GM23338 (cell line): ENCODE data around the gene FAM89B. TPM values are rescaled to one million over a fixed set of nuclear protein-coding genes. Genes with fewer than 3 reads are reported as not detected.
A peak's percentile ranks its signal among the peaks of the same experiment; 100 is the strongest.

Experiments
- ATAC-seq: fragments of 200-7000 bp; cut with Tn5 transposase; 3 replicates; pipeline ENCODE4 v1.9.1; 2020
- DNase-seq: peaks from one replicate; pipeline ENCODE4 v3.0.0-alpha.2; 2015; ENCODE audit warnings: low spot score
- H2AFZ ChIP-seq: fragments of 200-600 bp; sonication (generic); 2 replicates; pipeline ENCODE4 v1.8.0; 2016; ENCODE audit warnings: antibody characterized with exemption, mild to moderate bottlenecking, moderate library complexity
- H3F3A ChIP-seq: fragments of 200-600 bp; sonication (generic); replicated peaks from 2 replicates; pipeline ENCODE4 v1.8.0; 2017; ENCODE audit warnings: antibody characterized with exemption, mixed run types, low read depth
- H3K27ac ChIP-seq: fragments of 200-600 bp; sonication (generic); 2 replicates; pipeline ENCODE4 v1.6.1; 2016; ENCODE audit warnings: low read depth
- H3K27me3 ChIP-seq: fragments of 200-600 bp; sonication (generic); 2 replicates; pipeline ENCODE4 v1.8.0; 2016; ENCODE audit warnings: mild to moderate bottlenecking, mixed run types, moderate library complexity; ENCODE audit not compliant: insufficient read depth
- H3K36me3 ChIP-seq: fragments of 200-600 bp; sonication (generic); 2 replicates; pipeline ENCODE4 v1.8.0; 2016; ENCODE audit warnings: mild to moderate bottlenecking; ENCODE audit not compliant: insufficient read depth
- H3K4me1 ChIP-seq: fragments of 200-600 bp; sonication (generic); 2 replicates; pipeline ENCODE4 v1.8.0; 2016; ENCODE audit warnings: mild to moderate bottlenecking, moderate library complexity; ENCODE audit not compliant: insufficient read depth
- H3K4me2 ChIP-seq: fragments of 200-600 bp; sonication (generic); 2 replicates; pipeline ENCODE4 v1.7.1; 2017; ENCODE audit warnings: mixed run types
- H3K4me3 ChIP-seq: fragments of 200-600 bp; sonication (generic); 2 replicates; pipeline ENCODE4 v1.6.1; 2016; ENCODE audit warnings: mixed run types
- H3K79me2 ChIP-seq: fragments of 200-600 bp; sonication (generic); replicated peaks from 2 replicates; pipeline ENCODE4 v1.8.0; 2017; ENCODE audit warnings: mild to moderate bottlenecking; ENCODE audit not compliant: insufficient read depth
- H3K9me2 ChIP-seq: fragments of 200-600 bp; sonication (generic); 2 replicates; pipeline ENCODE4 v1.8.0; 2017; ENCODE audit not compliant: insufficient read depth
- H4K20me1 ChIP-seq: fragments of 200-600 bp; sonication (generic); replicated peaks from 2 replicates; pipeline ENCODE4 v1.8.0; 2017; ENCODE audit warnings: mild to moderate bottlenecking; ENCODE audit not compliant: insufficient read depth
- H3K27ac Mint-ChIP-seq: 2 replicates; pipeline ENCODE4 v1.8.0; 2020; ENCODE audit warnings: inconsistent platforms, mild to moderate bottlenecking, moderate library complexity, mixed read lengths
- H3K27me3 Mint-ChIP-seq: 3 replicates; pipeline ENCODE4 v1.8.0; 2022; ENCODE audit warnings: low read depth, mild to moderate bottlenecking, moderate library complexity, mixed read lengths, inconsistent platforms; ENCODE audit not compliant: insufficient read depth, poor library complexity
- H3K36me3 Mint-ChIP-seq: 3 replicates; pipeline ENCODE4 v1.8.0; 2021; ENCODE audit warnings: low read depth, mild to moderate bottlenecking, inconsistent platforms, moderate library complexity, mixed read lengths
- H3K4me1 Mint-ChIP-seq: 3 replicates; pipeline ENCODE4 v1.8.0; 2020; ENCODE audit warnings: mild to moderate bottlenecking, inconsistent platforms, mixed read lengths
- H3K4me3 Mint-ChIP-seq: 3 replicates; pipeline ENCODE4 v1.8.0; 2021; ENCODE audit warnings: moderate library complexity, mild to moderate bottlenecking, inconsistent platforms, mixed read lengths
- H3K9me3 Mint-ChIP-seq: 3 replicates; pipeline ENCODE4 v1.8.0; 2020; ENCODE audit warnings: moderate library complexity, mild to moderate bottlenecking, inconsistent platforms, mixed read lengths
- CREB1 ChIP-seq: fragments of 250-450 bp; sonication (Bioruptor Pico); IDR thresholded peaks from 2 replicates; pipeline ENCODE4 v1.5.0; 2020; ENCODE audit warnings: low read depth, mild to moderate bottlenecking, moderate library complexity
- EZH2phosphoT487 ChIP-seq: fragments of 200-600 bp; sonication (generic); IDR thresholded peaks from one replicate; pipeline ENCODE4 v1.8.1; 2018; ENCODE audit warnings: antibody characterized with exemption; ENCODE audit not compliant: unreplicated experiment
- POLR2AphosphoS5 ChIP-seq: IDR thresholded peaks from 2 replicates; pipeline ENCODE4 v1.6.1; 2016; ENCODE audit warnings: antibody characterized with exemption, low read depth
- STAT1 ChIP-seq: IDR thresholded peaks from one replicate; pipeline ENCODE4 v1.6.1; 2016; ENCODE audit warnings: antibody characterized with exemption; ENCODE audit not compliant: unreplicated experiment
- polyA plus RNA-seq: library from polyadenylated mRNA; unstranded; fragments of >200 nt; fragmentation: Nextera tagmentation; extraction: Ambion mirVana; gene quantifications from 2 replicates; pipeline ENCODE4 v1.2.1, GENCODE V29; 2016
- total RNA-seq: library from RNA; depleted of rRNA; stranded (reverse); fragments of >200 nt; shearing (Covaris generic); gene quantifications from 2 replicates; pipeline ENCODE4 v1.2.3, GENCODE V29; 2014
- TF ChIP-seq, protein P1 (sequence below), 2 experiments: fragments of 200-600 bp in 1 of 2; sonication (generic) in 1 of 2; conservative IDR thresholded peaks; 2 replicates each; pipeline versions ENCODE4 v1.5.1 to v1.6.1; 2016 to 2017; ENCODE audit warnings: antibody characterized with exemption in 2 of 2, low read depth in 2 of 2, mild to moderate bottlenecking in 2 of 2, moderate library complexity in 1 of 2
- TF ChIP-seq, protein P2 (sequence below): IDR thresholded peaks from 2 replicates; pipeline ENCODE4 v1.6.1; 2016; ENCODE audit warnings: antibody characterized with exemption

FAM89B gene
- total and polyA plus RNA-seq, 2 experiments from 2014 or later, result 13.0 to 18.2 TPM

- TF ChIP-seq, protein P1, sequence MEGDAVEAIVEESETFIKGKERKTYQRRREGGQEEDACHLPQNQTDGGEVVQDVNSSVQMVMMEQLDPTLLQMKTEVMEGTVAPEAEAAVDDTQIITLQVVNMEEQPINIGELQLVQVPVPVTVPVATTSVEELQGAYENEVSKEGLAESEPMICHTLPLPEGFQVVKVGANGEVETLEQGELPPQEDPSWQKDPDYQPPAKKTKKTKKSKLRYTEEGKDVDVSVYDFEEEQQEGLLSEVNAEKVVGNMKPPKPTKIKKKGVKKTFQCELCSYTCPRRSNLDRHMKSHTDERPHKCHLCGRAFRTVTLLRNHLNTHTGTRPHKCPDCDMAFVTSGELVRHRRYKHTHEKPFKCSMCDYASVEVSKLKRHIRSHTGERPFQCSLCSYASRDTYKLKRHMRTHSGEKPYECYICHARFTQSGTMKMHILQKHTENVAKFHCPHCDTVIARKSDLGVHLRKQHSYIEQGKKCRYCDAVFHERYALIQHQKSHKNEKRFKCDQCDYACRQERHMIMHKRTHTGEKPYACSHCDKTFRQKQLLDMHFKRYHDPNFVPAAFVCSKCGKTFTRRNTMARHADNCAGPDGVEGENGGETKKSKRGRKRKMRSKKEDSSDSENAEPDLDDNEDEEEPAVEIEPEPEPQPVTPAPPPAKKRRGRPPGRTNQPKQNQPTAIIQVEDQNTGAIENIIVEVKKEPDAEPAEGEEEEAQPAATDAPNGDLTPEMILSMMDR (conservative IDR thresholded peaks at IDR 0.05; ENCODE audit: low read depth in 2 of 2), result peak; percentile 54 to 81
- TF ChIP-seq, protein P2, sequence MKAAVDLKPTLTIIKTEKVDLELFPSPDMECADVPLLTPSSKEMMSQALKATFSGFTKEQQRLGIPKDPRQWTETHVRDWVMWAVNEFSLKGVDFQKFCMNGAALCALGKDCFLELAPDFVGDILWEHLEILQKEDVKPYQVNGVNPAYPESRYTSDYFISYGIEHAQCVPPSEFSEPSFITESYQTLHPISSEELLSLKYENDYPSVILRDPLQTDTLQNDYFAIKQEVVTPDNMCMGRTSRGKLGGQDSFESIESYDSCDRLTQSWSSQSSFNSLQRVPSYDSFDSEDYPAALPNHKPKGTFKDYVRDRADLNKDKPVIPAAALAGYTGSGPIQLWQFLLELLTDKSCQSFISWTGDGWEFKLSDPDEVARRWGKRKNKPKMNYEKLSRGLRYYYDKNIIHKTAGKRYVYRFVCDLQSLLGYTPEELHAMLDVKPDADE, result peak; percentile 92
- TF ChIP-seq CREB1 (CRISPR knock-in tag) (peak; percentile 98), EZH2phosphoT487 (no peak), POLR2AphosphoS5 (peak; percentile 76)
These were observed 2.1 kb upstream of the FAM89B start, which contains the start of gene ZNRD2 for GRCh38 chr11:65569973-65570918. Gene ZNRD2, plus strand, starts transcription at chr11:65570477. Its CDS starts 15 bp downstream, at chr11:65570492.

GRCh38 chr11:65571420-65571819 lies 918 bp upstream of the FAM89B start:
- peak overlapping the region; percentile 91 for H3K4me3 ChIP-seq
- H4K20me1 ChIP-seq, result peaks cover 10% of the 10 kb centered on the region
- H2AFZ ChIP-seq, result no peak overlapping the region
- H3F3A ChIP-seq, result peaks cover 38% of the 10 kb centered on the region
- H3K79me2 ChIP-seq, result peaks cover 8% of the 10 kb centered on the region
- H3K27me3 ChIP-seq, result peaks cover 22% of the 10 kb centered on the region
- no peak for DNase-seq
- ATAC-seq, result no peak
- H3K9me2 ChIP-seq, result no peaks in the 10 kb centered on the region
- no peaks in the 10 kb centered on the region for H3K9me3 Mint-ChIP-seq
- peak overlapping the region; percentile 100 for H3K4me3 Mint-ChIP-seq
- no peak for TF ChIP-seq STAT1
- H3K27ac Mint-ChIP-seq, result no peak overlapping the region
- no peak overlapping the region for H3K27ac ChIP-seq
- H3K36me3 Mint-ChIP-seq, result peaks cover 9% of the 10 kb centered on the region
- peaks cover 45% of the 10 kb centered on the region for H3K4me1 Mint-ChIP-seq
- no peaks in the 10 kb centered on the region for H3K36me3 ChIP-seq
- peaks cover 31% of the 10 kb centered on the region for H3K4me1 ChIP-seq
- H3K27me3 Mint-ChIP-seq, result peaks cover 29% of the 10 kb centered on the region
- H3K4me2 ChIP-seq, result peak overlapping the region; percentile 99

More at GRCh38 chr11:65569973-65570918, 2.1 kb upstream of the FAM89B start, which contains the start of gene ZNRD2:
- peaks cover 21% of the 10 kb centered on the region for H3K27me3 Mint-ChIP-seq
- H3K79me2 ChIP-seq, result peaks cover 8% of the 10 kb centered on the region
- H4K20me1 ChIP-seq, result peaks cover 8% of the 10 kb centered on the region
- H3K4me3 ChIP-seq, result peak within 1 kb of the TSS; percentile 91
- H2AFZ ChIP-seq, result peak within 1 kb of the TSS; percentile 98
- no peaks in the 10 kb centered on the region for H3K9me3 Mint-ChIP-seq
- H3K9me2 ChIP-seq, result no peaks in the 10 kb centered on the region
- H3K36me3 Mint-ChIP-seq, result peaks cover 9% of the 10 kb centered on the region
- peak; percentile 77 for ATAC-seq
- H3K4me3 Mint-ChIP-seq, result peak within 1 kb of the TSS; percentile 100
- H3K4me1 Mint-ChIP-seq, result peaks cover 41% of the 10 kb centered on the region
- H3F3A ChIP-seq, result peaks cover 35% of the 10 kb centered on the region
- peak; percentile 99 for DNase-seq
- H3K4me1 ChIP-seq, result peaks cover 24% of the 10 kb centered on the region
- H3K36me3 ChIP-seq, result no peaks in the 10 kb centered on the region
- peak within 1 kb of the TSS; percentile 99 for H3K27ac Mint-ChIP-seq
- peaks cover 11% of the 10 kb centered on the region for H3K27me3 ChIP-seq
- H3K27ac ChIP-seq, result peak within 1 kb of the TSS; percentile 87
- peak within 1 kb of the TSS; percentile 99 for H3K4me2 ChIP-seq
